ENCODE results near the gene NPB. TPM values are rescaled to one million over a fixed set of nuclear protein-coding genes. Genes with fewer than 3 reads are reported as not detected.

The NPB gene
- total RNA-seq, 8 experiments from 2014 or later = 0.15 to 0.92 (median 0.43) TPM; not detected in 1

GRCh38 chr17:81878294-81878693, 23.7 kb upstream of the NPB start:
- H3K27ac ChIP-seq = no peak overlapping the region
- H3K4me3 ChIP-seq = no peak overlapping the region
- 79 to 100% (median 95%) methylated on average over 2 to 3 of the region's 3 CpGs for WGBS, 10 experiments
- no peaks in the 10 kb centered on the region for H3K4me1 ChIP-seq (replicated peaks in 1 of 2)
- in situ Hi-C loops (cut with MboI; ENCODE audit: low pct_unique_long_range_greater_than_20kb in 2 of 9, low sequenced_read_pairs in 9 of 9, unreplicated experiment in 9 of 9) = no loop called here
- ATAC-seq (replicated peaks in 6 of 8) = no peak

GRCh38 chr17:81879121-81879520, 22.9 kb upstream of the NPB start:
- WGBS, 10 experiments = 82 to 100% (median 93%) methylated on average over 1 to 4 of the region's 5 CpGs
- no peaks in the 10 kb centered on the region for H3K4me1 ChIP-seq (replicated peaks in 1 of 2)
- ATAC-seq (replicated peaks in 6 of 8) = no peak
- no peak overlapping the region for H3K4me3 ChIP-seq
- in situ Hi-C loops (cut with MboI; ENCODE audit: low pct_unique_long_range_greater_than_20kb in 2 of 9, low sequenced_read_pairs in 9 of 9, unreplicated experiment in 9 of 9) = no loop called here
- H3K27ac ChIP-seq = no peak overlapping the region

- no peaks in the 10 kb centered on the region for H3K4me1 ChIP-seq (replicated peaks in 1 of 2)
- in situ Hi-C loops (cut with MboI; ENCODE audit: low pct_unique_long_range_greater_than_20kb in 2 of 9, low sequenced_read_pairs in 9 of 9, unreplicated experiment in 9 of 9) = no loop called here
- peak in 6 of 8 experiments; percentile 9 to 40 (median 23) for ATAC-seq (replicated peaks in 6 of 8)
- WGBS, 10 experiments = 72 to 100% (median 82%) methylated on average over 1 to 4 of the region's 11 CpGs; no CpG with 5 or more reads in 2 of the 10 experiments
- no peak overlapping the region for H3K27ac ChIP-seq
- no peak overlapping the region for H3K4me3 ChIP-seq
Observed at GRCh38 chr17:81884520-81884919, 17.5 kb upstream of the NPB start.

GRCh38 chr17:81884968-81885367, 17.1 kb upstream of the NPB start:
- ATAC-seq (replicated peaks in 6 of 8) = peak in 5 of 8 experiments; percentile 8 to 24 (median 13)
- WGBS, 10 experiments = 80 to 100% (median 85%) methylated on average over 1 to 3 of the region's 5 CpGs; no CpG with 5 or more reads in 6 of the 10 experiments
- Histone ChIP-seq H3K4me1 (replicated peaks in 1 of 2) (peaks cover 0 to 3% of the 10 kb centered on the region in 2 donors), H3K4me3 (no peak overlapping the region), H3K27ac (no peak overlapping the region)
- in situ Hi-C loops (cut with MboI; ENCODE audit: low pct_unique_long_range_greater_than_20kb in 2 of 9, low sequenced_read_pairs in 9 of 9, unreplicated experiment in 9 of 9) = no loop called here

GRCh38 chr17:81885454-81885853, 16.6 kb upstream of the NPB start:
- WGBS, 10 experiments = 80 to 100% (median 98%) methylated on average over 1 to 5 of the region's 10 CpGs; no CpG with 5 or more reads in 4 of the 10 experiments
- no peak overlapping the region for H3K27ac ChIP-seq
- H3K4me3 ChIP-seq = no peak overlapping the region
- in situ Hi-C loops (cut with MboI; ENCODE audit: low pct_unique_long_range_greater_than_20kb in 2 of 9, low sequenced_read_pairs in 9 of 9, unreplicated experiment in 9 of 9) = no loop called here
- ATAC-seq (replicated peaks in 6 of 8) = peak in 5 of 8 experiments; percentile 3 to 42 (median 18)
- H3K4me1 ChIP-seq (replicated peaks in 1 of 2) = peaks cover 5 to 8% of the 10 kb centered on the region in 2 donors

GRCh38 chr17:81885869-81886548, 16.0 kb upstream of the NPB start:
- in situ Hi-C loops (cut with MboI; ENCODE audit: low pct_unique_long_range_greater_than_20kb in 2 of 9, low sequenced_read_pairs in 9 of 9, unreplicated experiment in 9 of 9) = no loop called here
- no peak overlapping the region for H3K4me3 ChIP-seq
- H3K27ac ChIP-seq = no peak overlapping the region
- WGBS, 10 experiments = 26 to 100% (median 90%) methylated on average over 1 to 9 of the region's 11 CpGs; no CpG with 5 or more reads in 3 of the 10 experiments
- peak in 5 of 8 experiments; percentile 5 to 42 (median 15) for ATAC-seq (replicated peaks in 6 of 8)
- peaks cover 5 to 10% of the 10 kb centered on the region in 2 donors for H3K4me1 ChIP-seq (replicated peaks in 1 of 2)

- H3K27ac ChIP-seq = no peak overlapping the region
- in situ Hi-C loops (cut with MboI; ENCODE audit: low pct_unique_long_range_greater_than_20kb in 2 of 9, low sequenced_read_pairs in 9 of 9, unreplicated experiment in 9 of 9) = no loop called here
- H3K4me3 ChIP-seq = no peak overlapping the region
- H3K4me1 ChIP-seq (replicated peaks in 1 of 2) = peaks cover 11 to 14% of the 10 kb centered on the region in 2 donors
- WGBS, 10 experiments = 92 to 99% (median 94%) methylated on average over 3 to 22 of the region's 44 CpGs; no CpG with 5 or more reads in 4 of the 10 experiments
- ATAC-seq (replicated peaks in 6 of 8) = no peak
Observed at GRCh38 chr17:81888105-81888987, 13.7 kb upstream of the NPB start.

- H3K4me3 ChIP-seq = no peak overlapping the region
- in situ Hi-C loops (cut with MboI; ENCODE audit: low pct_unique_long_range_greater_than_20kb in 2 of 9, low sequenced_read_pairs in 9 of 9, unreplicated experiment in 9 of 9) = no loop called here
- no peak for ATAC-seq (replicated peaks in 6 of 8)
- no peak overlapping the region for H3K27ac ChIP-seq
- WGBS, 10 experiments = 90 to 97% (median 95%) methylated on average over 2 to 10 of the region's 16 CpGs; no CpG with 5 or more reads in 5 of the 10 experiments
- peaks cover 11 to 14% of the 10 kb centered on the region in 2 donors for H3K4me1 ChIP-seq (replicated peaks in 1 of 2)
Observed at GRCh38 chr17:81888988-81889595, 12.9 kb upstream of the NPB start.

GRCh38 chr17:81889602-81890001, 12.4 kb upstream of the NPB start:
- Histone ChIP-seq H3K4me3 (peak overlapping the region in 3 of 5 donors; percentile 60 to 99 (median 86)), H3K27ac (no peak overlapping the region), H3K4me1 (replicated peaks in 1 of 2) (peaks cover 11 to 14% of the 10 kb centered on the region in 2 donors)
- ATAC-seq (replicated peaks in 6 of 8) = no peak
- WGBS, 10 experiments = 85 to 100% (median 95%) methylated on average over 1 to 7 of the region's 9 CpGs; no CpG with 5 or more reads in 5 of the 10 experiments
- in situ Hi-C loops (cut with MboI; ENCODE audit: low pct_unique_long_range_greater_than_20kb in 2 of 9, low sequenced_read_pairs in 9 of 9, unreplicated experiment in 9 of 9) = no loop called here

- whole genome bisulfite sequencing, 10 experiments = 0 to 80% (median 14%) methylated on average over 2 to 18 of the region's 69 CpGs; no CpG with 5 or more reads in 3 of the 10 experiments
- H3K4me3 ChIP-seq = peak overlapping the region; percentile 60 to 99 (median 86)
- peak overlapping the region; percentile 95 to 99 for H3K27ac ChIP-seq
- in situ Hi-C loops (cut with MboI; ENCODE audit: low pct_unique_long_range_greater_than_20kb in 2 of 9, low sequenced_read_pairs in 9 of 9, unreplicated experiment in 9 of 9) = no loop called here
- peaks cover 11 to 14% of the 10 kb centered on the region in 2 donors for H3K4me1 ChIP-seq (replicated peaks in 1 of 2)
- ATAC-seq (replicated peaks in 6 of 8) = peak in 2 of 8 experiments; percentile 17 to 20
Observed at GRCh38 chr17:81890447-81891302, 11.4 kb upstream of the NPB start.

- in situ Hi-C loops (cut with MboI; ENCODE audit: low pct_unique_long_range_greater_than_20kb in 2 of 9, low sequenced_read_pairs in 9 of 9, unreplicated experiment in 9 of 9) = no loop called here
- peaks cover 11 to 14% of the 10 kb centered on the region in 2 donors for H3K4me1 ChIP-seq (replicated peaks in 1 of 2)
- no CpG with 5 or more reads among the region's 40 CpGs for WGBS, 10 experiments
- H3K27ac ChIP-seq = peak overlapping the region; percentile 95 to 99
- peak overlapping the region; percentile 60 to 99 (median 86) for H3K4me3 ChIP-seq
- ATAC-seq (replicated peaks in 6 of 8) = peak in 6 of 8 experiments; percentile 2 to 35 (median 8)
Observed at GRCh38 chr17:81891303-81891552, 10.8 kb upstream of the NPB start.

- Histone ChIP-seq H3K4me1 (replicated peaks in 1 of 2) (peaks cover 6 to 7% of the 10 kb centered on the region in 2 donors), H3K4me3 (no peak overlapping the region), H3K27ac (no peak overlapping the region)
- WGBS, 10 experiments = 86 to 100% (median 100%) methylated on average over 2 to 11 of the region's 11 CpGs; no CpG with 5 or more reads in 3 of the 10 experiments
- in situ Hi-C loops (cut with MboI; ENCODE audit: low pct_unique_long_range_greater_than_20kb in 2 of 9, low sequenced_read_pairs in 9 of 9, unreplicated experiment in 9 of 9) = no loop called here
- ATAC-seq (replicated peaks in 6 of 8) = no peak
Observed at GRCh38 chr17:81895400-81895799, 6.6 kb upstream of the NPB start.

Data from motor neuron (in vitro differentiated cells).